Measurements from ENCODE around the gene CERK. TPM values are rescaled to one million over a fixed set of nuclear protein-coding genes. Genes with fewer than 3 reads are reported as not detected.
"Not testable (repeated sequence)": the region's sequence is repeated elsewhere in the genome, so short reads cannot be mapped to it uniquely, and the experiment has no call there.

CERK gene
- total RNA-seq, 4 donors from 2014 or later = 14.6 to 34.0 (median 26.6) TPM

GRCh38 chr22:46650078-46650810, 87.8 kb downstream of the CERK start:
- H3K27me3 ChIP-seq = no peaks in the 10 kb centered on the region
- H3K36me3 ChIP-seq = no peaks in the 10 kb centered on the region
- no peak for DNase-seq
- H3K9me3 ChIP-seq = no peaks in the 10 kb centered on the region
- H3K4me3 ChIP-seq = no peak overlapping the region
- peaks cover 25 to 79% (median 27%) of the 10 kb centered on the region in 3 donors for H3K4me1 ChIP-seq
- TF ChIP-seq CTCF (IDR thresholded peaks at IDR 0.05) (no peak), POLR2A (IDR thresholded peaks at IDR 0.05) (no peak)
- intact Hi-C loops (cut with DNase I) = no loop called here
- peak overlapping the region in 3 of 4 donors; percentile 25 to 66 (median 55) for H3K27ac ChIP-seq
- WGBS, 2 donors = 63 to 83% methylated on average over 4 to 14 of the region's 25 CpGs

- Histone ChIP-seq H3K27me3 (no peaks in the 10 kb centered on the region), H3K36me3 (no peaks in the 10 kb centered on the region), H3K4me3 (no peak overlapping the region), H3K4me1 (peaks cover 22 to 71% (median 27%) of the 10 kb centered on the region in 3 donors), H3K27ac (peak overlapping the region in 3 of 4 donors; percentile 25 to 66 (median 55)), H3K9me3 (no peaks in the 10 kb centered on the region)
- intact Hi-C loops (cut with DNase I) = no loop called here
- no peak for DNase-seq
- 51 to 58% methylated on average over 18 to 24 of the region's 25 CpGs for WGBS, 2 donors
- TF ChIP-seq POLR2A (IDR thresholded peaks at IDR 0.05) (no peak), CTCF (IDR thresholded peaks at IDR 0.05) (no peak)
Observed at GRCh38 chr22:46649141-46650077, 88.6 kb downstream of the CERK start.

GRCh38 chr22:46648225-46648820, 89.7 kb downstream of the CERK start:
- WGBS, 2 donors = 88 to 96% methylated on average over 2 of the region's 2 CpGs
- H3K27ac ChIP-seq; H3K4me3 ChIP-seq; intact Hi-C loops (cut with DNase I); H3K27me3 ChIP-seq; DNase-seq; H3K36me3 ChIP-seq; H3K9me3 ChIP-seq: not testable (repeated sequence)
- peaks cover 15 to 60% (median 23%) of the 10 kb centered on the region in 3 donors for H3K4me1 ChIP-seq

DNA sequence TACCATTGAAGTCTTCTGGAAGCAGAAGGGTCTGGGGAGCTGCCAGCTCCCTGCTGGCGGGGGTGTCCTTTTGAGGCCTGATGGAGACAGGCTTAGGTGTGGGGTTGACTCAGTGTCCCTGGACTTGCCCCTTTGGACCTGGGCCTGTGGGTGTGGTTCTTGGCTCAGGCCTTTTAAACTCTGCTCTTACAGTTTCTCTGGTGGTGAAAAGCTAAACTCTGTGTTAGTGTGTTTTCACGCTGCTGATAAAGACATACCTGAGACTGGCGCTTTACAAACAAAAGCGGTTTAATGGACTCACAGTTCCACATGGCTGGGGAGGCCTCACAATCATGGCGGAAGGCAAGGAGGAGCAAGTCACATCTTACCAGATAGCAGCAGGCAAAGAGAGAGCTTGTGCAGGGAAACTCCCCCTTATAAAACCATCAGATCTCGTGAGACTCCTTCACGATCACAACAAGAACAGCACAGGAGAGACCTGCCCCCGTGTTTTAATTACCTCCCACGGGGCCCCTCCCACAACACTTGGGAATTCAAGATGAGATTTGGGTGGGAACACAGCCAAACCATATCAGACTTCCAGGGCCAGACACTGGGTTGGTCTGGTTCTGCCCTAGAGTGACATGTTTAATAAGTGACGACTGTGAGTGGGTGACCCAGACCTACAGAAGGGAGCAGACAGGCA, 91.4 kb downstream of the CERK start:
- no peaks in the 10 kb centered on the region for H3K27me3 ChIP-seq
- H3K36me3 ChIP-seq = peaks cover 0 to under 1% (median 0%) of the 10 kb centered on the region in 3 donors
- TF ChIP-seq CTCF (IDR thresholded peaks at IDR 0.05) = no peak
- TF ChIP-seq POLR2A (IDR thresholded peaks at IDR 0.05) = no peak
- H3K9me3 ChIP-seq = no peaks in the 10 kb centered on the region
- H3K4me1 ChIP-seq = peaks cover 2 to 53% (median 19%) of the 10 kb centered on the region in 3 donors
- WGBS, 2 donors = 55 to 81% methylated on average over 9 to 10 of the region's 10 CpGs
- H3K4me3 ChIP-seq = no peak overlapping the region
- intact Hi-C loops (cut with DNase I) = no loop called here
- H3K27ac ChIP-seq = peak overlapping the region in 2 of 4 donors; percentile 3 to 11
- no peak for DNase-seq

- H3K27me3 ChIP-seq; H3K9me3 ChIP-seq; H3K4me3 ChIP-seq; intact Hi-C loops (cut with DNase I); DNase-seq: not testable (repeated sequence)
- Histone ChIP-seq H3K36me3 (peaks cover 0 to 33% (median 0%) of the 10 kb centered on the region in 3 donors), H3K27ac (peak overlapping the region in 1 of 4 donors; percentile 31), H3K4me1 (peaks cover 3 to 50% (median 8%) of the 10 kb centered on the region in 3 donors)
- WGBS, 2 donors = 80 to 90% methylated on average over 5 of the region's 5 CpGs
Observed at GRCh38 chr22:46642840-46643480, 95.1 kb downstream of the CERK start.

All from esophagus squamous epithelium (tissue), 5 donors.